DMS53 treated with DMSO at 0.1 percent for 48 hours (cell line): ENCODE measurements around the gene SUCLG2.

Experiments used
- DNase-seq: peaks from one replicate; lab custom pipeline; 2025; ENCODE audit not compliant: unreplicated experiment; lab: John Stamatoyannopoulos, UW

SUCLG2 gene

DNA sequence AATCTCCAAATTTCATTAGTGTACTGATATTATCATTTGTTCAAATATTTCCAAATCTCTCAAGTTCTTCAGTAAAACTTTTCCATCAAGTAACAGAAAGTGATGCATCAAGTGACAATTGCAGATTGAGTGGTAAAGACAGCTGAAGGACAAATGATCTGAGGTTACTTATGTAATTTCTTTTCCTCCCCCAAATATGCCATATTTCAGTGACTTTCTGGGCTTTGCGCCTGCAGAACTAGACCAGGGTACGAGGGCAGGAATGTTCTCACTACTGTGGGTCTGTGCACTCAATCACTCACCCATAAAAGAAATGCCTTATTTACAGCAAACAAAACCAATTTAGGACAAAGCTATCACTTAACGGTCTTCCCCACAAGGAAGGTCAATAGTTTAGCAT lies 4.7 kb downstream of the SUCLG2 start:
- DNase-seq: no peak

DNA sequence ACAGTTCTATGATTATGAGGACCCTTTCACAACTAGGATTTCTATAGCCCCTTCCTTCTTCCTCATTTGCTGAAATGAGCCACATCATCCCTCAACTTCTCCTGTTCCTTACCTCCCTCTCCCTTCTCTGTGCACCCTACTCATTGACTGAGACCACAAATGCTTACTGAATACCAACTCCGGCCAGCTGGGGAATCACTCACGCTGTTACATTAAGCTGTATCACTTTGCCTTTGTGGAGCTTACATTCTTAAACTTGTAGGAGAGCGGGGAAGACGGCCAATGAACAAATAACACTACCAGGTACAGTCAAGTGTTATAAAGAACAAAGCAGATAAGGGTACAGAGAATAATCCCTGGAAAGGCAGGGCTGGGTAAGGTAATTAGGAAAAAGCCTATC lies 5.7 kb downstream of the SUCLG2 start:
- no peak for DNase-seq

DNA sequence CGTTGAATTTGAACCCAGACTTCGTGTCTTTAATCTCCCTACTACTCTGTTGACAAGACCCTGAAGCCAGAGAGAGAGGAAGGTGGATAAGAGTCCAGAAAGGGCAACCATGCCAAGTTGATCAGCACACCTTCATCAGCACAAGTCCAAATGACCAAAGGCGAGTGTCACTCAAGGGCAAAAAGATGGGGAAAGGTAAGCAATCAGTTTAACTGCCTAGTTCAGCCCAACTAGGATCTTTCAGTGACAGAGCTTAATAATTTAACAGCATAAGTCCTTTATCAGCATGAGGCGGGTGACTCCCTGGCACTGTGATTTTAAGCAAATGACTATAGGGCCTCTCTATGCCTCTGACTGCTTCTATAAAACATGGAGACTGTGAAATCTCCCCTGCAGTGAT lies 6.2 kb downstream of the SUCLG2 start:
- DNase-seq: no peak

DNA sequence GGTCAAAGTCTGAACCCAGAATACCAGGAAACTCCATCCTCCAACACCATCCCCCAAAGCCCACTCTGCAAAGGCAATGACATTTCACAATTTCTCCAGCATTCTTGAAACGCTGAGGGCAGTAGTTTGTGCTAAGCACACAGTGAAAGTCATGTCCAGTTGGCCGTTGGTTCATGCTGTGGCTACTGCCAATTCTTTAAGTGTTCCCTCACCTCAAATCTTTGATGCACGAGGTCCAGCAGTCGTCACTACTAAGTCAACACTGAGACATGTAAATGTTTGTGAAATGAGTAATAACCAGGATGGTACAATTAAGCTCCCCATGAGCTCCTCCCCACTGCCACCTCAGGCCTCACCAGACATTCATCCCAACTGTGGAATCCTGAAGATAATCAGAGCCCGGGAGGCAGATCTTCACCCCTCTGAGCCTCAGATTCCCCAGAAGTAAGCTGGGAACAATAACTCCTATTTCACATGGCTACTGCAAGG lies 7.0 kb downstream of the SUCLG2 start:
- DNase-seq: peak; percentile 16

DNA sequence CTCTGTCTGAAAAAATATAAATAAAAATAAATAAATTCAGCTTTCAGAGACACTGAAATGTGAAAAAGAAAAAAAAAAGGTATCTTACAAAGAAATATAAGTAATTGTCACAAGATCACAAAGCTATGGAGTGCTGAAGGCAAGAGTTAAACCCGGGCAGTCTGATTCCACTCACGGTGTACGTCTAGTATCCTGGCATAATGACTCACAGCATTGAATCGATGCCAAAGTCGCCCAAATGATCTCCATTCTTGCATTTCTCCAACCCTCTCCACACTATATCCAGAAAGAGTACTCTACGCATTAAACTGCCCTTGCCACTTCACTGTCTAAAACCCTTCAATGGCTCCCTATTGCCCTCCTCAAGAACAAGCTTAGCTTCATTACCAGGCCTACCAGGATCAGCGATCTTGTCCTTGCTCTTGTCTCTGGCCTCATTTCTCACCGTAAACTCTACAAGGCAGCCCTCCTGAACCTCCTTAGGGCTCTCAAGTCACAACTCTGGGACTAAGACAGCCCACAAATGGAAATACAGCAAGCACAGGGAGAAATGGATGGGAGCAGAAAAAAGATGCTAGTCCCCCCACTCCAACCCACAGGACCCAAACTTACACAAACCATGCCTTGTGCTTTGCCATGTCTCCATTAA lies 7.7 kb downstream of the SUCLG2 start:
- no peak for DNase-seq

DNA sequence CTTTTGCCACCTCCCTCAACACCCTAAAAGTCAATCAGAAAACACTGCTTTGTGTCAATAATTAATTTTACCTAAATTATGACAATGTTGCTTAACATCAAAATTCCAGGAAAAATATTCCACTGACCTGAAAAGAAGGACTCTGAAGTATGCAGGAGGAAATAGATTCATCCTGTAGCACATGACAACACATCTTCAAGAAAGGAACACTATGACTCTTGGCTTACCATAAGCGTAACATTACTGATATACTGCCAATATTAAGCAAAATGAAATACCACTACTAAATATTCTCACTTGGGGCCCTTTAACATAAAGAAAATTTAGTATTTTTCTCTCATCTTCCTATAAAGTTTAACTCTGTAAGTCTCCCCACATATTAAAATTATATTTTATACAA lies 9.6 kb downstream of the SUCLG2 start:
- no peak for DNase-seq

DNA sequence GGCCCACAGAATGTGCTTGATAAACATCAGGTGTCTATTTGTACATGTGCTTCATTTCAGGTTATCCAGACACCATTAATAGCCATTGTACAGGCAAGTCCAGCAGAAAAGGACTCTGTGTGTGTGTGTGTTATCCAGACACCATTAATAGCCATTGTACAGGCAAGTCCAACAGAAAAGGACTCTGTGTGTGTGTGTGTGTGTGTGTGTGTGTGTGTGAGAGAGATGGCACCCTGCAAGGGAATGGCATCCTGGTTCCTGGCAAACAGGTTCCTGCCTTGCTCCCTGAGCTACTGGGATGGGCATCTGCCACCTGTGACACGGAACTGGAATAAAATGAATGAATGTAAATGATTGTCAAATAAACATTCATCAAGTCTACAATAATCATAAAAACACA lies 11.7 kb downstream of the SUCLG2 start:
- DNase-seq: no peak

DNA sequence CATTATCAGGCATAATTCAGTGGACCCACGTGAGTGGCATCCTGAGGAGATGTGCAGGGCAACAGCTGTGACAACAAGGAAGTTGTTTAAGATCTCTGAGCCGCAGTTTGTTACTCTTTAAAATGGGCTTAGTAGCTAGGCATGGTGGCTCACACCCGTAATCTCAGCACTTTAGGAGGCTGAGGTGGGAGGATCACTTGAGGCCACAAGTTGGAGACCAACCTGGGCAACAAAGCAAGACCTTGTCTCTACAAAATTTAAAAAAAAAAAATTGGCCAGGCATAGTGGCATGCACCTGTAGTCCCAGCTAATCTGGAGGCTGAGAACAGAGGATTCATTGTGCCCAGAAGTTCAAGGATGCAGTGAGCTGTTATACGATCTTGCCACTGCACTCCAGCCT lies 12.2 kb downstream of the SUCLG2 start:
- DNase-seq: no peak

DNA sequence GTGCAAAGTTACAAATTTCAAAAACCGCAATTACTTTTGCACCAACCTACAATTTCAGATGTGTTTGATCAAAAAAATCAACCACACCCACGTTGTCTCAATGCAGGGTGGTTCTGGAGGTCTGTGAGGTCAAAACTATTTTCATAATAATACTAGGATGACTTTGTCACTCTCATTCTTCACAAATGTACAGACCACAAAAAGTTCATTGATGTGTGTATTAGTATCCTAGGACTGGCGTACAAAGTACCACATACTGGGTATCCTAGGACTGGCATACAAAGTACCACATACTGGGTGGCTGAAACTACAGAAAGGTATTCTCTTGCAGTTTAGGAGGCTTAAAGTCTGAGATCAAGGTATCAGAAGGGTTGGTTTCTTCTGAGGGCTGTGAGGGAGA lies 13.0 kb downstream of the SUCLG2 start:
- DNase-seq: no peak

DNA sequence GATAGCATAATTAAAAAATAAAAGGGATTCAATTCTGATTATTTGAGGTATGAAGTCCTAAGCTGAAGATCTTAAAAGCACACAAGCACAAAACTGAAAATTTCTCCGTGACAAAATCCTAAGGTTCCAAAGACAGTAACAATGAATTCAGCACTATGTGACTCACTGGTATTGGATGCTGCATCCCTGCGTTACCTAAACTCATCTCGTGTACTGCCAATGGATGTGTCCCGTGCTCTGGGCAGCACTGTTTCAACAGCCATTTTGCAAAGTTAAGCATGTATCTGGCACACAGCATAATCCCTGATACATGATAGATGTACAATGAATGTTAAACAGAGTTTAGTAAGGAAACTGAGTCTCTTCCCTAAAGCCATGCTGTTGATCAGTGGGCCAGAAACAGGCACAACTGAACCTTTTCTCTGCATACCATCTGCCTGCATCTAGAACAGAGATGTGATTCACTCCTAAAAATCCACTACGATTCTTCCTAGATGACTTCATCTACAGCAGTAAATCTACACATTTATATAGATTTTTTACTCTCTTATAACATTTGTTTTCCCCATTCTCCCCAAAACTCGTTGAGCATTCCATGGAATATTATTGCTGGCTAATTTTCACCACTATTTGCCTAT lies 14.3 kb downstream of the SUCLG2 start:
- no peak for DNase-seq

DNA sequence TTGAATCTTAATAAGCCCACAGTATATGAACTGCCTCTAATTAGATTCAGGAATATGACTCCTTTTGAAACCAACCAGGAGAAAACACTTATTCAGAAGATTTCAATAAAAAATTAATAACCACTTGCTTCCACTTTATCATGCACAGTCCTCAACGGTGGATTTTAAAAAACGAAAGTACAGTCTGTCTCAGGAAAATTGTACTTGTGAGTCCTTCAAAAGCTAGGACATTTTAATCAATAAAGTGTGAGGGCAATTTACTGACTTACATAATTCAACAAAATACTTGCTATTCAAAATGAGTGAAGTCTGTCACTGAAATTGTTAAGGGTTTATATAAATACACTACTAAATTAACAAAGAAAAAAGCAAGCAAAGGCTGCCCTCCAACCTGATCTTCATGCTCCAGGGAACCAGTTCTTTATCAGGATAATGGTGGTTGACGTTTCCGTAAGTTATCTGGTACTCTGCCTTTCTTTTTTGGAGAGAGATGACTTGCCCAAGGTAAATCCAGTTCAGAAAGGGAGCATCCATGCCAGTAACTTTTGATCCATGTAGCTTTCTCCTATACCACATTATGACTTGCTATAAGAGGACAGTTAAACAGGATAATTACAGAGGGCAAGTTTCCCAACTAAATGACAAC lies 17.0 kb downstream of the SUCLG2 start:
- DNase-seq: no peak

DNA sequence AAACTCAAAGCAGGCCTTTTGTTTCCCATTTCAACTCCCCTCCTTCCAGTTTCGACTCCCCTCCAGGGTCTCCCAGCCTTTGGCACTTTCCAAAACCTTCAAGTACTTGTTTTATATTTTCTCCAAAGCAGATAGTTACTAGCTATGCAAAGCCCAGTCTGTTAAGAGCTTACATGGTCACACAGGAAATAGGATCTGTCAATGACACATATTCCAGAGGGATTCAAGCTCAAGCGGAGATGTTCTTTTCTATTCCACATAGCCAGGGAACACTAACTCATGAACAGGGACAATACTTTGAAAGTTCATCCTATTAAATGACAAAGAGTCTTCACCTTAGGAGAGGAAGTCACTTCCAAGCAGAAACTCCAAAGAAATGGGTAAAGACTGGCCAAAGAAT lies 18.6 kb downstream of the SUCLG2 start:
- DNase-seq: no peak

DNA sequence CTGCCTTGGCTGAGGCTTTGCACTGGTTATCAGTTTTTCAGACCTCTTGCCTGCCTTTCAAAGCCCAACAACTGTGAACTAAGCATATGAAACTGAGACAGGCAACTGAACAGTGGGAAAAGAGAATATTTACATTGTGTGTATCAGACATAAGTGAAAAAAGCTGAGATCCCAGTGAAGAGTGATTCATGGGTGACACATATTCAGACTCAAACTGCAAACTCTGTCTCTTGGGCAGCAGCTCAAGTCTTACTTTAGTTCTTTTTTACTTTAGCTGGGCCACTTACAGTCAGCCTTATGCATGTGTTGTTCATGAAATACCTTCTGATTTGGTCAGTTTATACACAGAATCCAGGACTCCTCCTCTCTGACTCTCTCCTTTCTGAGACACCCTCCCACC lies 19.2 kb downstream of the SUCLG2 start:
- no peak for DNase-seq

DNA sequence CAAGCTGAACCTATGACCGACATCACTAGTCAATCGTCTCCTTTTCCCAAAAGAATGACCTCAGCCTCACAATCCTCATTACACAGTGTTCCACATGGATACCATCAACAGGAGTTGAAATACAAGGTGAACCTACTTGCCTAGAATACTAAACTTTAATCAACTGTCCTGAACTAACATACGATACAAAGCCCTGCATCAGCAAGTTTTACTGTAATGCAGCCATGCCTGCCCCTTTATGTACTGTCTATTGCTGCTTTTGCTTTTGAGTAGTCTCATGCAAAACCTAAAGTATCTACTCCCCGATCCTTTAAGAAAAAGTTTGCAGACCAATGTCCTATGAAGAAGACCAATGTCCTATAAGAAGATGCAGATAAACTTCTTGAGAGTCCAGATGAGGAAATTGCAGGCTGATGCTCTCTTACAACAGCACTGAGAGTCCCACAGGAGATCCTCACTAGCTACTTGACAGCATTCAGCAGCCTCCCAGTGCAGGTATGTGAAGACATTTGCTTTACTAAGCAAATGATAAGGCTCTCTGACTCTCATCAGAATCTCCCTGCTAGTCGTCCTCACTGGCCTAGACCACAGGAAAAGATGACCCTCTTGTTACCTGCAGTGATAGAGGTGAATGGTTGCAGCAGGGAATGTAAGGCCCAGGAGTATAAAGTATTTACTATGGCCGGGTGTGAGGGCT lies 23.6 kb downstream of the SUCLG2 start:
- DNase-seq: no peak

DNA sequence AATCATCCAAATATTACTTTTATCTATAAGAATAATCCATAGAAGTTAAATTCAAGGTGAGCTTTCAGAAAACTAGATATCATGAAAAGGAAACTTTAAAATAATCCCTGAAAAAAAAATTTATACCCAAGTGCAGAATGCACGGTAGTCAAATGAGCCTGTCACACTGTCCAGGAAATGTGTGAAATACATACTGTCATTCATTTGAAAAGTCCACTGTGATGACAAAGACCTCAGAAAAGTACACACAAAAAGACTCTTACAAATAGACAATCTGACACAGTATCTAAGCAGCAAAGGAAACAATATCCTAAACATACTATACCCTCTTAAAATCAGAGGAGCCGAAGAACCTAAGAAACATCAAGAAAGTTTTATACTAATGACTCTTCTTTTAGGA lies 29.7 kb downstream of the SUCLG2 start:
- DNase-seq: no peak

DNA sequence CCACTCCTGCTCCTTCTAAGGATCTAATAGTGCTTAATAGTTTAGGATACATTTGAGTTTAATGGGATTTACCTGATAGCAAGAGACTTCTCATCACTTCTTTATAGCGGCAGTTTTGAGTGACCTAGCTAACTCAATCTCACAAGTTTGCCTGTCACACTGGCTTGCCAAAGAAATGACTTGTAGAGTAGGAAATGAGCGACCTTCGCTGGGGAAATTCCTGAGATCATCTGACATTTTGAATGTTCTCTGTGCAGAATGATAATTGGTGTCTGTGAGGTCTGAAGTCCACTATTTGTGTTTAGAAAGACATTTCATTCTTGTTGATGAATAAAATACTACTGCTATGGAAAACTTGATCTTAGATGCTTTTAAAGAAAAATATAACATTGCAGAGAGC lies 30.3 kb downstream of the SUCLG2 start:
- no peak for DNase-seq

DNA sequence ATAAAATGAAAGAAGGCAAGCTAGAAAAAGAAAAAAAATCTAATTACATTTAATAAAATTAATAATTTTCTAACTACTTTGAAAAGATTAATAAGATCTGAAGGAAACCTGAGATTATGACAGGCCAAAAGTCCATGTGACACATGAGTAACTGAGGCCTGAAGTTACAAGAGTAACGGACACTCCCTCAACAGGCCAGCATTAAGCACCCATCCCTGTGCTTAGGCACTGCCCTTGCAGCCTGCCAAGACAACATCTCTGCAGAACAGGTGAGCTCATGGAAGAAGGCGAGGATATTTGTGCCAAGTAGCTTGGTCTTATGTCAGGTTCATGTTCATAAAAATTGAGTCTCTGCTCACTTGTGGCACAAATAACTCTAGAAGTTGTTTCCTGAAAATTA lies 31.8 kb downstream of the SUCLG2 start:
- no peak for DNase-seq

DNA sequence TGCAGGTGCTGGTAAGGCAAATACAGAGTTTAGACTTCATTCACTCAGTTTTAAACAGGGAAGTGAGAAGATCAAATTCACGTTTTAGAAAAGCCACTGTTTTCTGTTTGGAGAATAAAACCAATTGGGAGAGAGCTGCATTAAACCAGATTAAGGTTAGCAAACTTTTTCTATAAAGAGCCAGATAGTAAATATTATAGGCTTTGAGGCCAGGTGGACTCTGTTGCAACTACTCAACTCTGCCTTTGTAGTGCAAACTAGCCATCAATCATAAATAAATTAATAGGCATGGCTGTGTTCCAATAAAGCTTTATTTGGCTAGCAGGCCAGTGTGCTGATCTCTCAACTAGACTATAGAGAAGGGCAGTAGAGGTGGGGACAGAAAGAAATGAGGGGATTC lies 33.5 kb downstream of the SUCLG2 start:
- no peak for DNase-seq

DNA sequence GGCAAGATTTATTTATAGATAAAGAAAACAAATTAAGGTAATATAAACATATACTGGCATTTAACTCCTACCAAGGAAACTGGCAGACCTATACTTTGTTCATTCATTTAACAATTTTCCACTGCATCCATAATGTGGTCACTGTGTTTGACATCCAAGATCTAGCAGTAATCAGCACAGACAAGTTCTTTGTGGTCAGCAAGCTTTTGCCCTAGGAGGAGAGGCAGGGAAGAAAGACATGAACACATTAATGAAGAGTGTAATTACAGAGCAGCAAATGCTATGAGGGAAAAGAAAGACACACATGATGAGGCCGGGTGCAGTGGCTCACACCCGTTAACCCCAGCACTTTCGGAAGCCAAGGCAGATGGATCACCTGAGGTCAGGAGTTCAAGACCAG lies 34.4 kb downstream of the SUCLG2 start:
- DNase-seq: no peak

DNA sequence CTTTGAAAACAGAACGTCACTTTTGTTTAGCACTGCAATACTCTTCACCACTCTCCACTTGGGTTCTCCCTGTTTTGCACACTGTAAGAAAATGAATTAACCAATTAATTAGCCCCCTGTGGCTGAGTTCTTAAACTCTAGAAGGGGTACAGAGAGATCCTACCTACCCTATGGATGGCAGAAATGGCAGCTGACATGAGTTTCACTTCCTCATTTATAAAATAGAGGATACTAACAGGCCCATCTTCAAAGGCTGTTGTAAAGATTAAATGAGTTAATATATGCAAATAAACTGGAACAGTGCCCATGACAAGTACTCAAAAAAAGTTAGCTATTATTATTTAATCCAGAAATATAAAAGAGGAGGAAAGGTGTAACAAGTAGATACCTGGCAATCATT lies 36.9 kb downstream of the SUCLG2 start:
- DNase-seq: no peak

DNA sequence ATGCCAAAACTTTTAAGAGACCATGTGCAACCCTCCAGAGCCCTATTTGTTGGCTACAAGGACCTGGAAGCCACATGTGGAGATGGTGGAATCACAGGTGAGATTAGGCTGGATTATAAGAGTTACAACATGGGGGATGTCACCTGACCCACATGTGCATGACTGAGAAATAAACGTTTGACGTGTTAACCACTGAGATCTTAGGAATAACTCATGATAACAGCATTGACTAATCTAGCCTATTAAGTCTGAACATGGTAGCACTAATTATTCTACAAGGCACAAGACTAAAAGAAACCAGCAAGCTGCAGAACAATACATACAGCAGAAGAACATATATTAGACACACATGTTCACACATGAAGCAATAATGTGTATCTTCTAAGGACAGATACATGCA lies 38.4 kb downstream of the SUCLG2 start:
- no peak for DNase-seq

DNA sequence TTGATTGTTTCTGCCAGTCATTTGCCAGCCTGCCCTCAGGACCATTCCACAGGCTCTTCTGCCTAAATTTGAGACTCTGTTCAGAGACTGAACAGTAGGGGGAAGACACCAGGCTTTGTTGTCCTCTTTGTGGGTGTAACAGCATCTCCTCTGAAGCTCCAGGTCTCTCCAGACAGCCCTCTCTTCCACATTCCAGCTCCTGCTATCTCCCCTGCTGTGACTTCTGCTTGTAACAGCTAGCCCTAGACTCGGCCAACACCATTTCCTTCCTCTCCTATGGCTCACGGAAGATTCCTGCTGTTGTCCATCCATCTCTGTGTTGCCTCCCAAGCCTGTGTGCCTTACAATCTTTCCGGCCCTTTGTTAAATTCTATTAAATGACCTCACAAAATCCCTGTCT lies 40.2 kb downstream of the SUCLG2 start:
- no peak for DNase-seq
